Astrocyte of the spinal cord (primary cell): Measurements from ENCODE around the gene SLC47A1.

Experiments used
- DNase-seq: peaks from one replicate; pipeline ENCODE4 v3.0.0; 2011; ENCODE audit warnings: low read depth, low spot score
- H3K4me3 ChIP-seq: 2 replicates; pipeline ENCODE4 v1.5.1; 2011; ENCODE audit warnings: low read depth, mild to moderate bottlenecking, low read length, moderate library complexity
- CTCF ChIP-seq: IDR thresholded peaks from 2 replicates; pipeline ENCODE4 v1.5.1; 2012; ENCODE audit warnings: low read depth, mild to moderate bottlenecking, low read length, inconsistent platforms
- in situ Hi-C: cut with HindIII; loops from 2 replicates; pipeline ENCODE4 v1.10.0; 2017; ENCODE audit warnings: low sequenced_read_pairs

Gene SLC47A1

GRCh38 chr17:19610879-19611278 is 77.2 kb downstream of the SLC47A1 start:
- TF ChIP-seq CTCF, result no peak
- no peak for DNase-seq
- no peak overlapping the region for H3K4me3 ChIP-seq
- in situ Hi-C loops, result no loop called here

- in situ Hi-C loops, result no loop called here
- TF ChIP-seq CTCF, result no peak
- DNase-seq, result no peak
- no peak overlapping the region for H3K4me3 ChIP-seq
Measured at GRCh38 chr17:19613979-19614378, 80.3 kb downstream of the SLC47A1 start.

- DNase-seq, result no peak
- TF ChIP-seq CTCF, result no peak
- in situ Hi-C loops, result no loop called here
- no peak overlapping the region for H3K4me3 ChIP-seq
Measured at GRCh38 chr17:19614900-19615299, 81.2 kb downstream of the SLC47A1 start.

DNA sequence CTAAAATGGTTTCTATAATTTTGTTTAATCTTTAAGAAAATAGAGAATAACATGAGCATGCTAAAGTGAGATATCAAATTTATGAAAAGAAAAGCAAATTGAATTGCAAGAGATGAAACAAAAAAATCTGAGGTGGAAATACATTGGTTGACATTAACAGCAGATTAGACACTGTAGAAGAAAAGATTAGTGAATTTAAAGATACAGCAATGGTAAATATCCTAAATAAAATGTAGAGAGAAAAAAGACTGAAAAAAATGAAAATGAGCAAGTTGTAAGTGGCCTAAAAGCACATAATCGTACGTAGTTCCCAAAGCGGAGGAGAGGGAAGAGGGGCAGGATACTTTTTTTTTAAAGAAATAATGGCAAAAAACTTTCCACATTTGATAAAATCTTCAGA is 84.4 kb downstream of the SLC47A1 start:
- in situ Hi-C loops, result no loop called here
- DNase-seq, result no peak
- no peak overlapping the region for H3K4me3 ChIP-seq
- TF ChIP-seq CTCF, result no peak

GRCh38 chr17:19619705-19620325 is 86.2 kb downstream of the SLC47A1 start:
- in situ Hi-C loops, result no loop called here
- TF ChIP-seq CTCF, result no peak
- DNase-seq, result no peak
- H3K4me3 ChIP-seq, result no peak overlapping the region

DNA sequence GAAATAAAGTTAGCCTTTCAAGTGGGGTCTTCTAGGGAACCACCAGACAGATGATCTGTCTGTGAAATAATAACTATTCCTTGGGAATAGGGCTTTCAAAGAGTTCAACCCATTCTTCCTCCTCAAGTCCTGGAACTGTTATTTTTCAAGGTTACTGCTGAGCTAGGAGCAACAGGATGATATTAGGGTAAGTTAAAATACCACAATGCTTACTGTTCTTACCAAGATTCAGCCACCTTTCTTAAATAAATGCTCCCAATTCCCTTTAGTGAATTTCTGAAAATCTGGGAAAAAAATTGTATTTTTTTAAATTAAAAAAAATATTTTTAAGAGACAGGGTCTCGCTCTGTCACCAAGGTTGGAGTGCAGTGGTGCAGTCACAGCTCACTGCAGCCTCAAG is 88.0 kb downstream of the SLC47A1 start:
- no peak for DNase-seq
- H3K4me3 ChIP-seq, result no peak overlapping the region
- in situ Hi-C loops, result no loop called here
- no peak for TF ChIP-seq CTCF

DNA sequence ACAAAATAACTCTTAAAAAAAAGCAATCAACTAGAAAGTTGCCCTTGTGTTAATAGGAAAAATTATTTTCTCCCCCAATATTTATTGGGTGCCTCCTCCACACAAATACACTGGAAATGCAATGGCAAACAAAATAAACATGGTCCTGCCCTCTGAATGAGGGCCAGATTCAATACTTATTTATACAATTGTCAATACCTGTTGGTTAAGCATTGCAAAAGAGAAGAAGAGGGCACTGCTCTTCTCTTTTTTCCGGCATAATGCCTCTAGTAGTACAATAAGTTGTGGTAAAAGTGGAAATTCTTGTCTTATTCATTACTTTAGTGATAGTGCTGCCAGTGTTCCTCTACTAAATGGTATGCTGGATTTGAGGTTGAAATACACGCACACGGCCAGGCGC is 92.4 kb downstream of the SLC47A1 start:
- in situ Hi-C loops, result no loop called here
- no peak for TF ChIP-seq CTCF
- DNase-seq, result no peak
- no peak overlapping the region for H3K4me3 ChIP-seq
